22Rv1 (cell line): ENCODE measurements around the gene NUCKS1.

ENCODE experiments used
- CTCF ChIP-seq: fragments of 450-650 bp; IDR thresholded peaks from 2 replicates; pipeline ENCODE4 v1.5.1; 2017; ENCODE audit warnings: mild to moderate bottlenecking
- ZFX ChIP-seq: fragments of 450-650 bp; IDR thresholded peaks from 2 replicates; pipeline ENCODE4 v1.6.1; 2017; ENCODE audit warnings: antibody characterized with exemption, borderline replicate concordance

- TF ChIP-seq CTCF (peak; percentile 97), ZFX (no peak)
These were observed 38.6 kb downstream of the NUCKS1 start for GRCh38 chr1:205711105-205712048.
